Kidney epithelial cell (primary cell): Measurements from ENCODE around the gene PTH1R. TPM values are rescaled to one million over a fixed set of nuclear protein-coding genes. Genes with fewer than 3 reads are reported as not detected.
A peak's percentile ranks its signal among the peaks of the same experiment; 100 is the strongest.

Experiments
- DNase-seq: peaks from one replicate; pipeline ENCODE4 v3.0.0-alpha.2; 2010; ENCODE audit warnings: low read depth
- H3K27me3 ChIP-seq: 2 replicates; pipeline ENCODE4 v1.6.0; 2011; ENCODE audit warnings: low read length; ENCODE audit not compliant: control insufficient read depth, insufficient read depth
- H3K36me3 ChIP-seq: 2 replicates; pipeline ENCODE4 v1.5.1; 2011; ENCODE audit warnings: low read length; ENCODE audit not compliant: control insufficient read depth, insufficient read depth
- H3K4me3 ChIP-seq: 2 replicates; pipeline ENCODE4 v1.5.1; 2011; ENCODE audit warnings: low read depth, mild to moderate bottlenecking, control low read depth, low read length
- CTCF ChIP-seq: IDR thresholded peaks from 2 replicates; pipeline ENCODE4 v1.5.1; 2011; ENCODE audit warnings: mild to moderate bottlenecking, moderate library complexity, low read length, control low read depth, inconsistent platforms; ENCODE audit not compliant: insufficient read depth, poor library complexity, severe bottlenecking
- total RNA-seq: library from RNA; depleted of rRNA; stranded (reverse); fragments of >200 nt; gene quantifications from 2 replicates; pipeline ENCODE4 v1.2.3, GENCODE V29; 2015

PTH1R gene
- total RNA-seq, 1 donor from 2014 or later: 2.1 TPM

- DNase-seq: peak; percentile 90
- H3K4me3 ChIP-seq: no peak overlapping the region
- TF ChIP-seq CTCF: peak; percentile 85
- no peaks in the 10 kb centered on the region for H3K27me3 ChIP-seq
- H3K36me3 ChIP-seq: no peaks in the 10 kb centered on the region
These were observed 57.8 kb downstream of the PTH1R start for GRCh38 chr3:46935168-46935858.

- Histone ChIP-seq H3K36me3 (no peaks in the 10 kb centered on the region), H3K27me3 (no peaks in the 10 kb centered on the region), H3K4me3 (no peak overlapping the region)
- TF ChIP-seq CTCF: no peak
- no peak for DNase-seq
These were observed 58.6 kb downstream of the PTH1R start for GRCh38 chr3:46935989-46936558.

GRCh38 chr3:46936733-46937250 is 59.3 kb downstream of the PTH1R start:
- Histone ChIP-seq H3K4me3 (no peak overlapping the region), H3K36me3 (no peaks in the 10 kb centered on the region), H3K27me3 (no peaks in the 10 kb centered on the region)
- no peak for DNase-seq
- TF ChIP-seq CTCF: no peak

- no peaks in the 10 kb centered on the region for H3K36me3 ChIP-seq
- no peaks in the 10 kb centered on the region for H3K27me3 ChIP-seq
- no peak for TF ChIP-seq CTCF
- no peak overlapping the region for H3K4me3 ChIP-seq
- DNase-seq: no peak
These were observed 60.6 kb downstream of the PTH1R start for GRCh38 chr3:46938118-46938517.

- Histone ChIP-seq H3K36me3 (no peaks in the 10 kb centered on the region), H3K27me3 (no peaks in the 10 kb centered on the region), H3K4me3 (no peak overlapping the region)
- DNase-seq: no peak
- no peak for TF ChIP-seq CTCF
These were observed 62.3 kb downstream of the PTH1R start for GRCh38 chr3:46939578-46940445.
